Stimulated activated naive CD8-positive, alpha-beta T cell treated with anti-CD3 and anti-CD28 coated beads, Interleukin-15, amount 100 ng/mL, for 72 hours (primary cell): ENCODE measurements around the gene CEP68.
A peak's percentile ranks its signal among the peaks of the same experiment; 100 is the strongest.

Experiments used
- ATAC-seq: fragments of 150-1000 bp; cut with Tn5 transposase; 2 replicates; pipeline ENCODE4 v1.10.0; 2021; ENCODE audit warnings: mild to moderate bottlenecking, moderate library complexity
- DNase-seq, 2 donors: peaks; one replicate each; pipeline ENCODE4 v3.0.0; 2021 to 2022
- H3K27ac Mint-ChIP-seq, 2 donors: one replicate each; pipeline ENCODE4 v1.8.0; 2022; ENCODE audit warnings: mild to moderate bottlenecking in 2 of 2, mixed read lengths in 2 of 2, moderate library complexity in 2 of 2
- H3K27me3 Mint-ChIP-seq: one replicate; pipeline ENCODE4 v1.8.0; 2022; ENCODE audit warnings: mixed read lengths
- H3K4me1 Mint-ChIP-seq: one replicate; pipeline ENCODE4 v1.8.0; 2022; ENCODE audit warnings: mild to moderate bottlenecking, mixed read lengths
- H3K4me3 Mint-ChIP-seq, 2 donors: one replicate each; pipeline ENCODE4 v1.8.0; 2022; ENCODE audit warnings: mild to moderate bottlenecking in 2 of 2, mixed read lengths in 2 of 2, moderate library complexity in 1 of 2
- H3K9me3 Mint-ChIP-seq, 2 donors: one replicate each; pipeline ENCODE4 v1.8.0; 2022; ENCODE audit warnings: mixed read lengths in 2 of 2

CEP68 gene

DNA sequence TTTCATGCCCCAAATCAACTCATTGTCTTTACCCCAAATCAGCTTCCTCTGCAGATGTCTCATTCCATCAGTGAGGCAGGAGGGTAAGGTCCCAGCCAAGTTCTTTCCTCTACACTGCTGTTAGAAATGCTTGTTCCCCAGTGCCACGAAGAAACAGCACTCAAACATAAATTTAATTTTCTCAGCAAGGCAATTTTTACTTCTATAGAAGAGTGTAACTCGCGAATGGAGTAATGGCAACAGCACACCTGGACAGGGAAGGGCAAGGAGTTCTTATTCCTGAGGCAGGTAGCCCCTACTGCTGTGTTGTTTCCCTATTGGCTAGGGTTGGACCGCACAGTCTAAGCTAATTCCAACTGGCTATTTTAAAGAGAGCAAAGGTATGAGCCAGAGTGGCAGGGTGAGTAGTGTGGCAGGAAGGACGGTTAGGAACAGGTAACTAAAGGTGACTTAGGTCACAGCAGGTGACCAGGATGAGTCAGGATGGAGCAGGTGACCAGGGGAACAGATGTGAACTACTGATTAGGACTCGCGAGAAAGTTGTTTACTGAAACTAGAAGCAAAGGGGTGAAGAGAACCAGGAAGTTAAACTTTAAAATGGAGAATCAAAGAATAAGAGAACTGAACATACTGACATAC is 12.0 kb upstream of the CEP68 start:
- Mint-ChIP-seq H3K4me1 (peaks cover 7% of the 10 kb centered on the region), H3K4me3 (no peak overlapping the region), H3K9me3 (peaks cover 25 to 37% of the 10 kb centered on the region in 2 donors), H3K27me3 (no peaks in the 10 kb centered on the region), H3K27ac (peak overlapping the region in 1 of 2 donors; percentile 1)
- ATAC-seq (no peak), DNase-seq (no peak)

DNA sequence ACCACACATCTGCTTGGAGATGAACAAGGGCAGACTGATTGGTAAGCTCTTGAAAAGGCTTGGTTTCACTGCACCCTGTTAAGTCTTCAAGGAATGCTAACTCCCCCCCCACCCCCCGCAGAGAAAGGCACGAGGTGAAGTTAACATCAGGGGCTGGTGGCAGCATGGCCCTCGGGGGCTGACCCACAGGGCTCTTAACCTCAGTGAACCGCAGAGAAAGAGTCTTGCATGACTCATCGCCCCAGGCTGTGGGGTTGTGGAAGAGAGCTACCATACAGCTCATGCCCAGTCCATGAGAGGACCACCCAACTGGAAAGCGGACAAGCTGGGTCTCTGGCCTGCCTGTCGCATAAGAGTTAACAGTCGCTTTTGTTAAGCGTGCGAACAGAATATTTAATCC is 10.6 kb upstream of the CEP68 start:
- no peak for DNase-seq
- H3K27me3 Mint-ChIP-seq: no peaks in the 10 kb centered on the region
- peaks cover 25 to 37% of the 10 kb centered on the region in 2 donors for H3K9me3 Mint-ChIP-seq
- H3K4me3 Mint-ChIP-seq: no peak overlapping the region
- H3K4me1 Mint-ChIP-seq: peaks cover 1% of the 10 kb centered on the region
- no peak for ATAC-seq
- peak overlapping the region in 1 of 2 donors; percentile 12 for H3K27ac Mint-ChIP-seq

DNA sequence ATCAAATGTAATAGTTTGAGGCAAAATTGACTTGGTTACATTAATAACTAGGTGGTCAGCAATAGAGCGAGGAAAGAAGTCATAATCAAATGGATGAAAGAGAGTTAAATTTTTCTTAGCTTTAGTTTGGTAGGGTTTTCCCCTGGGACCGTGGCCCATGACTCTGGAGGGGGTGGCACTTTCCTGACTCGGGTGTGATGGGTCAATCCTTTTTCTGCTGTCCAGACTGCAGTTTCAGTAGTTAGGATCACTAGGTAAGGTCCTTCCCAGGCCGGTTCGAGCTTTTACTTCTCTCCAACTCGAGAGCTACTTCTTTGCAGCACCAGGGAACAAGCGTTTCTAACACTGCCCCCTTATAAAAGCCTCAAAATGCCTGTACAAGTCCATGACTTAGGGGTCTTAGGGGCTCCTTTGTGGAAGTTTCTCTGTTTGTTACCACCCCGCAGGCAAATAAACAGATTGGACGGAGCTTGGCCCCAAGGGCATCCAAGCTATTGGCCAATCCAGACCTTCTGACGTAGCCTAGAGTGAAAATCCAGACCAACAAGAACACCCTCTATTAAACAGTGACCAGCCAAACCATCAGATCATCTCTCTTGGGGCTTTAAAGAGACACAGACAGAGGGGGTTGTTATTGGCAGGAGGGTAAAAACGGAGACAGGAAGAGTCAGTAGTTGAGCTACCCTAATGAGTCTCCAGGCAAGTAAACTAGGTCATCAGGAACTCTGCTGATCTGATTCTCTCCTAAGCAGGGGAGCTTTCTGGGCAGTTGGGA is 9.4 kb upstream of the CEP68 start:
- Mint-ChIP-seq H3K4me1 (peaks cover 5% of the 10 kb centered on the region), H3K4me3 (no peak overlapping the region), H3K27ac (no peak overlapping the region), H3K9me3 (peaks cover 25 to 37% of the 10 kb centered on the region in 2 donors), H3K27me3 (no peaks in the 10 kb centered on the region)
- DNase-seq (no peak), ATAC-seq (no peak)

DNA sequence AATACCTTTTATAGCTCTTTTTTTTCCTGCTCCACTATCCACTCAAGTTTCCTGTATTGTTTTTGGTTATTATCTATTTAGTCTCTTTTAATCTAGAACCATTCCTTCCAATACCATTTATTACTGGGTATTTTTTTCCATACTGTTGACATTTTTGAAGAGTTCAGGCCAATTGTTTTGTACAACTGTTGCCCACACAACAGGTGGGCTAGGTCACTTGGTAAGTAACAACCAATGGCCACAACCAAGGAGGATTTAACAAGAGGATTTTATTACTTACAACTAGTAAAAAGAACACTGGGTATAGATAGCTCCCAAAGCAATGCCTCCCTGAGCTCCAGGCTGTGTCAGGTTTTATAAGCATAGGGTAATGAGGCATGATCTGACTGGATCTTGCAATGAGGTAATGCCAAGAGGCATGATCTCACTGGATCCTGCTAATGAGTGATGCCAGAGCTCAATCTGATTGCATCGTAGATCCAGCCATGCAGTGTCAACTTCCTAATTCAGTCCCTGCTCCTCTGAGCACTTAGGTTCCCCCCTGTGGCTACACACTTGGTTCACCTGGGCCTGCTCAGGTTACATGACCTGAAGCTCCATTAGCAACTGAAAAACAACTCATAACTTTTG is 7.1 kb upstream of the CEP68 start:
- peaks cover 23 to 27% of the 10 kb centered on the region in 2 donors for H3K9me3 Mint-ChIP-seq
- H3K4me1 Mint-ChIP-seq: peaks cover 28% of the 10 kb centered on the region
- DNase-seq: no peak
- no peak overlapping the region for H3K4me3 Mint-ChIP-seq
- no peaks in the 10 kb centered on the region for H3K27me3 Mint-ChIP-seq
- H3K27ac Mint-ChIP-seq: no peak overlapping the region
- peak; percentile 29 for ATAC-seq

DNA sequence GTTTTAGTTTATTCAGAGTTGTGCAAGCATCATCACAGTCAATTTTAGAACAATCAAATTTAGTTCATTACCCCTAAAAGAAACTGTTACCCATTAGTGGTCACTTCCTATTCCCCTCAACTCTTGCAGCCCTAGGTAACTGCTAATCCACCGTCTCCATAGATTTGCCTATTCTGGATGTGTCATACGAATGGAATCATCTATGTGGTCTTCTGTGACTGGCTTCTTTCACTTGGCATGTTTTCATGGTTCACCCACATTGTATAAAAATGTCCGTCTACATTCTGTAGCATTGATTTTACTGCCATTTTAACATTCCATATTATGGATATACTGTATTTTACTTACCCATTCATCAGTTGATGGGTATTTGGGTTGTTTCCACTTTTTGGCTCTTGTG is 5.3 kb upstream of the CEP68 start:
- ATAC-seq (no peak), DNase-seq (no peak)
- H3K27ac Mint-ChIP-seq: no peak overlapping the region
- no peak overlapping the region for H3K4me3 Mint-ChIP-seq
- peaks cover 46% of the 10 kb centered on the region for H3K4me1 Mint-ChIP-seq
- peaks cover 10 to 13% of the 10 kb centered on the region in 2 donors for H3K9me3 Mint-ChIP-seq
- H3K27me3 Mint-ChIP-seq: no peaks in the 10 kb centered on the region

DNA sequence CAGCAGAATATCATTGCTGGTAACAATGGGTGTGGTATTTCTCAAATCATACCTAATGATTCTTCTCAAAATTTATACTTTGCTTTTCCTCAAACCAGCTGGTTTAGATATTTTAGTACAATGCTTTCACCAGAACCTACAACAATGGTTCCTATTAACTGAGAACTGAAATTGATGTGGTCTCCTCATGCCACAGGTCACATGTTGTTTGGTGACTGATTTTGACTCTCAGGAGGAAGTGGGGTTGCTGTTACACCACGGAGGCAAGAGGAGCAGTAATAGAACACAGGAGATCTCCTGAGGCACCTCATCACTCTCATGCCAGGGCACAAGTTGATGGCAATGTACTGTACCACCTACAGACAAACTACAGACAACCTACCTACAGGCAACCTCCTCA is 3.0 kb upstream of the CEP68 start:
- H3K27ac Mint-ChIP-seq: peak overlapping the region; percentile 47 to 82

DNA sequence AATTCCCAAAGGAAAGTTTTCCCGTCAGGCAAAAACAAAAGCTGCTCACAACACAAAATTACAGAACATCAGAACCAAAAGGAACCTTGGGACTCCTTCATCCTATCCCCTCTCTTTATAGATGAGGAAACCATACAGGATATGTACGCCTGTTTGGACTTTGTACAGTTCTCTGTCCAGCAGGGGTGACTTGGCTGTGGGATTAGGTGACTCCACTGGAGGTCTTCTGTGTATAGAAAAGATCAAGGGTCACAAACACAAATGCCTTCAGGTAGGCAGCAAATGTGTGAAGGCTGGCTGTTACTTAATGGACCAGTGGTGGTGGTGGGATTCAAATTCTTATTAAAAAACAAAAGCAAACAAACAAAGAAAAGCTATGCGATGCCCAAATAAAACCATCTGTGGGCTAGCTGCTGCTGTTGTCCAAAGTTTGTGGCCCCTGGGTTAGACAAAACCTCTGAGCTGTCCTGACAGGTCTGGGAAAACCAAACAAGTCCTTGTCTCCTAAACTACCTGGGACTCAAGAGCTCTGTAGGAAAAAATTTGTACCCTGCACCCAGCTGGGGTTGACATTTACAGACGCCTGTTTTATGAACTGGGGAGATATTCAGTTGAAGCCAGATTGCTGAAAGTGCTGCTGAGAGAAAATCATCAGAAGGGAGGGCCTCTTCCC is 1.3 kb upstream of the CEP68 start:
- ATAC-seq (no peak), DNase-seq (no peak)
- Mint-ChIP-seq H3K27me3 (no peaks in the 10 kb centered on the region), H3K9me3 (no peaks in the 10 kb centered on the region), H3K4me3 (peak overlapping the region; percentile 87 to 99), H3K4me1 (peaks cover 72% of the 10 kb centered on the region), H3K27ac (peak overlapping the region in 1 of 2 donors; percentile 86)

More for the DNA sequence above, 3.0 kb upstream of the CEP68 start:
- peak; percentile 52 to 73 for DNase-seq
- peaks cover 7 to 10% of the 10 kb centered on the region in 2 donors for H3K9me3 Mint-ChIP-seq
- peak; percentile 69 for ATAC-seq
- H3K27me3 Mint-ChIP-seq: no peaks in the 10 kb centered on the region
- peak overlapping the region; percentile 53 to 70 for H3K4me3 Mint-ChIP-seq
- peaks cover 61% of the 10 kb centered on the region for H3K4me1 Mint-ChIP-seq

DNA sequence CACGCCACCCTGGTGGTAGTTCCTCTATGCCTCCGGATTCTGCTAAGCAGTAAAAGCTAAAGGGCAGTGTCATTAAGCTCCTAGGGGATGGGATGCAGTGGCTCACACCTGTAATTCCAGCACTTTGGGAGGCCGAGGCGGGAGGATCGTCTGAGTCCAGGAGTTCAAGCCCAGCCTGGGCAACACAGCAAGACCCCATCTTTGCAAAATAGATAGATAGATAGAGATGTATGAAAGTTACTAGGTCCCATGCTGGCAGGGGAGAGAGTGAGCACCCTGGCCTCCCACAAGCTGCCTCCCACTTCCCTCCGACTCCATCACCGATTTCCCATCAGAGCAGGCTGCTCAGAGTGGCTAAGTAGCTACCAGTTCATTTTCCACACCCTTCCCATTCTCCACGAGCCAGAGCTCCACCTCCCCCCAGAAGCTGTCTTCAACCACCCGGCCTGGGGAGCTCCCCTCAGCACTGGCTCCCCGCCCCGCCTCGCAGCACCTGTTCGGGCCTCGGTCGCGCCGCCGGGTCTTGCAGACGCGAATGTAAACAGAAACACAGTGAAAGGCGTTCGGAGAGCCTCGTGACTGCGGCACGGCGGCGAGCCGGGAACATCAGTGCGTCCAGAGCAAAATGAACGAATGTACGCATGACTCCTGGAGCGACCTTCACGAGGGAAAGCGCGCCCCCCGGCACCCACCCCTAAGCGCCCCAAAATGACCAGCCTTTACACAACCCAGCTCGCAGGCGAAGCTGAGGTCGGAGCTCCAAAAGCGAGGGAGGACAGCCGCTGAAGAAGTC is 598 bp upstream of the CEP68 start:
- Mint-ChIP-seq H3K4me3 (peak overlapping the region; percentile 87 to 99), H3K27me3 (no peaks in the 10 kb centered on the region), H3K27ac (peak overlapping the region; percentile 86 to 94), H3K9me3 (no peaks in the 10 kb centered on the region), H3K4me1 (peaks cover 72% of the 10 kb centered on the region)
- DNase-seq (no peak), ATAC-seq (peak; percentile 41)

DNA sequence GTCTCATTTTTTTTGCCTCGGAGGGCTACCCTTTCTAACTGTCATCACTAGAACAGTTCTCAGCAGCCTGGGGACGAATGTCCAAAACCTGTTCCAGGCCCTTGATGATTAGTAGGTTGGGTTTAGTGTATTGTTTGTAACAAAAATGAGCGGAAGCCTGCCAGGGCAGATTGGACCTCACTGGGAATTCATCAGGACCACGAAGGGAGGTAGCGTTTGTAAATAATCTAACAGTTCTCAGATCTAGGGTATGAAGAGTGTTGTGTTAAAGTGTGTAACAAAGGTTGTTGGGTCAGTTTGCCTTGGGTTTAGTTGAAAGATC is 799 bp downstream of the CEP68 start:
- no peak for ATAC-seq

DNA sequence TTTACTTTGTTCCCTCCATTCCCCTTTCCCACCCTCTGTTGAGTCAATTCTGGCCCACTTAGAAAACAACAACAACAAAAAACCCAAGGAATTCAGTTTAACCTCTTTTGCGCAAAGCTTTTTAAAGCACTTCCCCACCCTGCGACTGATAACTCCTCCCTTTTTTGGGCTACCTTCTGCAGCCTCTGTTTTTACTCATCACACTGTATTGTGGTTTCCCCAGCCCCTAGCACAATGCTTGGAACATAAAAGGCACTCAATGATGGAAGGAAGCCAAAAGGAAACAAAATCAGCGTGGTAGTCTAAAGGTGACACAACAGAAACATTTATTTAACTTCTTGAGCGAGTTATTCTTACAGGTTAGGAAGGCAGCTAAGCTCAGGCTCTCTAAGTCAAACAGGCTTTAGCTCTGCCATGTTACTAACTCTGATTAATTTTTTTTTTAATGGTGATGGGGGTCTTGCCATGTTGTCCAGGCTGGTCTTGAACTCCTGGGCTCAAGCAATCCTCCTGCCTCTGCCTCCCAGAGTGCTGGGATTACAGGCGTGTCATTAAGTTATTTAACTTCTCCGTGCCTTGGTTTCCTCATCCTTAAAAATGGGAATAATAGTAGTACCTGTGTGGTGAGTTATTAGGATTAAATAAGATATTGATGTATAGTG is 1.3 kb downstream of the CEP68 start:
- peak overlapping the region; percentile 94 to 99 for H3K4me3 Mint-ChIP-seq
- ATAC-seq (peak; percentile 74), DNase-seq (peak; percentile 72 to 73)
- H3K27me3 Mint-ChIP-seq: no peaks in the 10 kb centered on the region
- peaks cover 72% of the 10 kb centered on the region for H3K4me1 Mint-ChIP-seq
- no peaks in the 10 kb centered on the region for H3K9me3 Mint-ChIP-seq
- peak overlapping the region; percentile 74 to 77 for H3K27ac Mint-ChIP-seq

More for the DNA sequence above, 799 bp downstream of the CEP68 start:
- peaks cover 76% of the 10 kb centered on the region for H3K4me1 Mint-ChIP-seq
- peak overlapping the region; percentile 74 to 77 for H3K27ac Mint-ChIP-seq
- H3K4me3 Mint-ChIP-seq: peak overlapping the region; percentile 94 to 99
- no peak for DNase-seq
- H3K27me3 Mint-ChIP-seq: no peaks in the 10 kb centered on the region
- H3K9me3 Mint-ChIP-seq: no peaks in the 10 kb centered on the region

DNA sequence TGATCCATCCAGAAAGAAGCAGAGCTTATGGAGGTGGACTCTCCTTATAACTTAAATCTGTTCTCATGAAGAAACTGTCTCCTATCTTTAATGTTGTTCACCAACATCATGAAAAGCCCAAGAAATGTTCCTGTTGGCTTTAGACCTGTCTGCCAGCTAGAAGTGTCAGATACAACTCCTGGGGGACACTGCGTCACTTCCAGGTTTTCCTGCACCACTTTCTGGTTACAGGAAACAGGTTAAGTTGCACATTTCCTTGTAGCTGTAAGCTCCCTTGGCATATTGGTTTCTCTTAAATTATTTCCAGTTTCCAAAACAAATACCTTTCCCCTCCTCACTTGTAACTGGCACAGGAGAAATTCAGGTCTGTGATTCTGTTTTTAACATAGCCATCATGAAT is 2.9 kb downstream of the CEP68 start:
- H3K4me1 Mint-ChIP-seq: peaks cover 60% of the 10 kb centered on the region
- H3K4me3 Mint-ChIP-seq: no peak overlapping the region
- DNase-seq (no peak), ATAC-seq (no peak)
- no peak overlapping the region for H3K27ac Mint-ChIP-seq
- no peaks in the 10 kb centered on the region for H3K9me3 Mint-ChIP-seq
- no peaks in the 10 kb centered on the region for H3K27me3 Mint-ChIP-seq

DNA sequence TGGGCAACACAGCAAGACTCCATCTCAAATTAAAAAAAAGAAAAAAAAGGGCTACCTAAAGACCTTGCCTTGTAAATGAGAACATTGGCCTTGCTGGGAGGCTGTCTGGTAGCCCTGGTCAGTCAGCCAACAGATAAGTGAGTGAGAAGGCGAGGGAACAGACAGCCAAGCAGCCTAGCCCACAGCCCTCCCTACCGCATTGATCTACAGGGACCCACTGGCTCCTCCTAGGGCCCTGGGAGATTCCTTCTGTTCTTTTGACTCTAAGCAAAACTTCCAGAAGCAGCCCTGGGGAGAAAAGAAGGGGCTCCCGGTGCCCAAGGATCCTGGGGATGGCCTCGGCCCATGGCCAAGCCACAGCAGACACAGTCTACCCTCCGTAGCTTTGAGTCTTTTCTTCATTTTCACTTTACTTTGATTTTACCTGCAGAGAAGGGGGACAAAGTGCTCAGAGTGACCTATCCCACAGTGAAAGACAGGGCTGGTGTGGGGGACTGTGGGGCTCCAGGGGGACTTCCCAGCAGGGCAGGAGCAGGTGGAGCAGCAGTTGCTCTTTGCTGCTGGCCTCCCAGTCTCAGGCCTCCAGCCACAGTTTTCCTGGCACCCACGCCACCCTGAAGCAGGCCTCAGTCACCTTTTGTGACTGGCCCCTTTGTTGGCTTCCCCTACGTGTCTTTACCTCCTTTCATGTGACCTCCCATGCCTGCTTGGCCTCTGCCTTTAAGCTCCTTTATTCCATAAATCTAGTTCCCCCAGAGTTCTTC is 5.1 kb downstream of the CEP68 start:
- no peaks in the 10 kb centered on the region for H3K9me3 Mint-ChIP-seq
- H3K4me1 Mint-ChIP-seq: peaks cover 54% of the 10 kb centered on the region
- ATAC-seq: no peak
- no peak for DNase-seq
- H3K27me3 Mint-ChIP-seq: no peaks in the 10 kb centered on the region
- peak overlapping the region in 1 of 2 donors; percentile 61 for H3K27ac Mint-ChIP-seq
- H3K4me3 Mint-ChIP-seq: no peak overlapping the region

DNA sequence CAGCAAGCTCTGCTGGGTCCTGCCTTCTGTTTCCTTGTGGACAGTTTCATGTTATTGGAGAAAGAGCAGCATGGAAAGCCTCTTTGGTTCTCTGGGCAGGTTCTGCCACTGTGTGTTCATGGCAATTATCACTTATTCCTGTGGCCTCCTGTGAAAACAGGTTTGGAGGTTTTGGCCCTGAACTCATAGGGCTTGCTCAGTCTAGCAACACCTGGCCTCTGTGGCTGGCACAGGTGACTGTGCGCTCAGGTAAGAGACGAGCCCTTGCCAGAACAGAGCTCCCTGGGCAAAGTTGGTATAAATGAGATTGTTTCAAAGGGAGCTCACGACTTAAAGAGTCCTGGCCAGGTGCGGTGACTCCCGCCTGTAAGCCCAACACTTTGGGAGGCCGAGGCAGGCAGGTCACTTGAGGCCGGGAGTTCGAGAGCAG is 5.7 kb downstream of the CEP68 start:
- H3K4me3 Mint-ChIP-seq: no peak overlapping the region
- DNase-seq: no peak
- H3K9me3 Mint-ChIP-seq: no peaks in the 10 kb centered on the region
- ATAC-seq: no peak
- H3K27me3 Mint-ChIP-seq: no peaks in the 10 kb centered on the region
- H3K27ac Mint-ChIP-seq: peak overlapping the region in 1 of 2 donors; percentile 27
- H3K4me1 Mint-ChIP-seq: peaks cover 53% of the 10 kb centered on the region
